ENCODE results near the gene KLK15. TPM values are rescaled to one million over a fixed set of nuclear protein-coding genes. Genes with fewer than 3 reads are reported as not detected.
A peak's percentile ranks its signal among the peaks of the same experiment; 100 is the strongest.

The KLK15 gene
- total RNA-seq, 2 experiments from 2014 or later = not detected

DNA sequence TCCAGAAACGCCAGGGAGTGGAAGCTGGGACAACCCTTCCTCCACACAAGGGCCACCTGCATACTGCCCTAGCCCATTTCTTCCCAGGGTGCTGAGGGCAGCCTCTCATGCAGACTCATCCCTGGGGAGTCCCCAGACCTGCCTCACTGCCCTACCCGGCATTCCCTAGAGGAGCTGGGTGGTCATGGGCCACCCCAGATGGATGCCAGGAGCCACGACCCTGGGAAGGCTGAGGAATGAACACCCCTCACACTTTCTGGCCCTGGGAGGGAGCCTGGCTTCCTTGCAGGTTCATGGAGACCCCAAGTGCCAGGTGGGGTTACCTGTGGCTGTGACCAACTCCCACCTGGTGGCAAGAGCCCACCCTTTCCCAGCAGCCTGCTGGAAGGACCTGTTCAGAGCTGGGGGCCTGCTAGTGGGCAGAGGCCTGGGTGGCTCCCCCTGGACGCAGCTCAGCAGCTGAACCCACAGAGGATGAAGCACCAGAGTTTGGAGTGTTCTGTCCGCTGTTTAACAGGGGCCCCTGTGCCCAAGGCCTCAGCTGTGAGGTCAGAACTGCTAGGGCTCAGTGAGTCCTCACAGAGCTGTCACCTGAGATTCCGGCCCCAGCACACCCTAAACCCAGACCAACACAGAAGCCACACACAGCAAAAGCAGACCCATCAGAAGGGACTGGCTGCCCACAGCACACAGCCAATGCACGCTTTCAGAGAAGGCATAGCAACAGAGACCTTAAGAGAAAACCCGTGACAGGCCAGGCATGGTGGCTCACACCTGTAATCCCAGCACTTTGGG is 36.5 kb downstream of the KLK15 start:
- no peak for DNase-seq
- H3K4me1 Mint-ChIP-seq (ENCODE audit: low read depth) = peaks cover 16% of the 10 kb centered on the region
- no peak overlapping the region for H3K4me3 Mint-ChIP-seq
- no peaks in the 10 kb centered on the region for H3K9me3 Mint-ChIP-seq
- H3K27me3 Mint-ChIP-seq (ENCODE audit: low read depth) = no peaks in the 10 kb centered on the region
- H3K27ac Mint-ChIP-seq = no peak overlapping the region
- intact Hi-C loops (cut with micrococcal nuclease) = no loop called here
- CTCF ChIA-PET = no interaction called here
- peaks cover 24% of the 10 kb centered on the region for H3K36me3 Mint-ChIP-seq (ENCODE audit: low read depth)

DNA sequence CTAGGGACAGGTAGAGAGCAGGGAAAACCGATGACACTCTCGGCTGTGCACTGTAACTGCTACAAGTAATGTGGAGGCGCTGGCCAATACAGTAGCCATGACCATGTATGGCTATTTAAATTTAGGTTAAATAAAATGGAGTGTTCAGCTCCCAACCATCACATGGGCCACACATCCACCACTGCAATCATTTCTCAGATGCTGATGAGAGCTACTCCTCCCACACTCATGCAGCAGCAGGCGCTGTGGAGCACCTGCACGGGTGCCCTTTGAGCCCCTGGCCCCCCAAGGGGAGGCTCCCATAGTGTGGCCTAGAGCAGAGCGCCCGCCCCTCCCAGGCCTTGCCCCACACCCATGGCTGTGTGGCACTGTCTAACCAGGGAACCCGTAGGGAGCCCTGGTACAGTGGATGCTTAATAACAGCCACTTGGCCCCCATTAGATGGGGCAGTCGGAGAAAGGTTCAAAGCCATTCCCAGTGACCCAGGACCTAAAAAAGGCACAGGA is 37.2 kb downstream of the KLK15 start:
- no peak overlapping the region for H3K27ac Mint-ChIP-seq
- no peak overlapping the region for H3K4me3 Mint-ChIP-seq
- intact Hi-C loops (cut with micrococcal nuclease) = no loop called here
- peaks cover 20% of the 10 kb centered on the region for H3K36me3 Mint-ChIP-seq (ENCODE audit: low read depth)
- no peaks in the 10 kb centered on the region for H3K27me3 Mint-ChIP-seq (ENCODE audit: low read depth)
- H3K9me3 Mint-ChIP-seq = no peaks in the 10 kb centered on the region
- CTCF ChIA-PET = no interaction called here
- DNase-seq = no peak
- peaks cover 14% of the 10 kb centered on the region for H3K4me1 Mint-ChIP-seq (ENCODE audit: low read depth)

- Mint-ChIP-seq H3K27me3 (ENCODE audit: low read depth) (no peaks in the 10 kb centered on the region), H3K9me3 (no peaks in the 10 kb centered on the region), H3K36me3 (ENCODE audit: low read depth) (peaks cover 15% of the 10 kb centered on the region), H3K27ac (peak overlapping the region; percentile 68), H3K4me1 (ENCODE audit: low read depth) (peaks cover 9% of the 10 kb centered on the region), H3K4me3 (no peak overlapping the region)
- intact Hi-C loops (cut with micrococcal nuclease) = no loop called here
- no peak for DNase-seq
- CTCF ChIA-PET = interaction anchor here (1.2 kb wide), 1 partner anchor 11 kb away, joined by 3 read pairs; no protein-coding TSS in a partner anchor
Measured at GRCh38 chr19:50795664-50796073, 37.7 kb downstream of the KLK15 start.

GRCh38 chr19:50794876-50795663 is 38.3 kb downstream of the KLK15 start:
- no peaks in the 10 kb centered on the region for H3K27me3 Mint-ChIP-seq (ENCODE audit: low read depth)
- H3K4me1 Mint-ChIP-seq (ENCODE audit: low read depth) = peaks cover 7% of the 10 kb centered on the region
- CTCF ChIA-PET = interaction anchor here (1.2 kb wide), 1 partner anchor 10 kb away, joined by 3 read pairs; no protein-coding TSS in a partner anchor
- intact Hi-C loops (cut with micrococcal nuclease) = loop anchor here (1.0 kb wide), 1 partner anchor 127 kb away; no protein-coding TSS in a partner anchor
- H3K27ac Mint-ChIP-seq = peak overlapping the region; percentile 68
- no peak for DNase-seq
- peaks cover 12% of the 10 kb centered on the region for H3K36me3 Mint-ChIP-seq (ENCODE audit: low read depth)
- H3K9me3 Mint-ChIP-seq = no peaks in the 10 kb centered on the region
- no peak overlapping the region for H3K4me3 Mint-ChIP-seq

GRCh38 chr19:50794074-50794875 is 39.1 kb downstream of the KLK15 start:
- CTCF ChIA-PET = interaction anchor here (1.2 kb wide), 2 partner anchors 10 to 16 kb away, joined by 3 read pairs; no protein-coding TSS in a partner anchor
- peaks cover 9% of the 10 kb centered on the region for H3K36me3 Mint-ChIP-seq (ENCODE audit: low read depth)
- intact Hi-C loops (cut with micrococcal nuclease) = loop anchor here (1.0 kb wide), 1 partner anchor 128 kb away; no protein-coding TSS in a partner anchor

DNA sequence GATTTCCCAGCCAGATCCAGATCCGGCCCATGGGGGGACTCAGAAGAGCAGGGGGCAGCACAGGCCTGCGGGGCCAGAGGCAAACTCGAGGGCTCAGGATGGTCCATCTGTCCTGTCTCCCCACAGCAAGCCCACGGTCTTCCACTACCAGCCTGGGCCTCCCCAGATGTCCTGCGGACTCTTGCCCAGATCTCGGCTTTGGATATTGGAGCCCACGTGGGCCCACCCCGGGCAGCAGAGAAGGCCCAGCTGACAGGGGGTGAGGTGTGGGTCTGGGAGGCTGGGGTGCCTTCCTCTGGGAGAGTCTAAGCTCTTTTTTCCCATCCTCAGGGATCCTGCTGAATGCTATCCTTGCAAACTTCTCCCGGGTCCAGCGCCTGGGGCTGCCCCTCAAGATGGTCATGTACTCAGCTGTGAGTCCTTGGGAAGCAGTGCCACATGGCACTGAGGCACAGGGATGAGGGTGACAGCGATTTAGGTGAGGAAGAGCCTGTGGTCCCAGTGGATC is 39.8 kb downstream of the KLK15 start:
- Mint-ChIP-seq H3K36me3 (ENCODE audit: low read depth) (peaks cover 9% of the 10 kb centered on the region), H3K4me3 (no peak overlapping the region), H3K27me3 (ENCODE audit: low read depth) (no peaks in the 10 kb centered on the region), H3K4me1 (ENCODE audit: low read depth) (peaks cover 6% of the 10 kb centered on the region), H3K27ac (no peak overlapping the region), H3K9me3 (no peaks in the 10 kb centered on the region)
- no peak for DNase-seq
- intact Hi-C loops (cut with micrococcal nuclease) = loop anchor here (1.0 kb wide), 1 partner anchor 129 kb away; no protein-coding TSS in a partner anchor
- CTCF ChIA-PET = interaction anchor here (1.2 kb wide), 1 partner anchor 15 kb away, joined by 3 read pairs; no protein-coding TSS in a partner anchor

More at GRCh38 chr19:50794074-50794875, 39.1 kb downstream of the KLK15 start:
- peak; percentile 56 for DNase-seq
- no peak overlapping the region for H3K4me3 Mint-ChIP-seq
- peak overlapping the region; percentile 57 for H3K27ac Mint-ChIP-seq
- H3K27me3 Mint-ChIP-seq (ENCODE audit: low read depth) = no peaks in the 10 kb centered on the region
- H3K9me3 Mint-ChIP-seq = no peaks in the 10 kb centered on the region
- H3K4me1 Mint-ChIP-seq (ENCODE audit: low read depth) = peaks cover 6% of the 10 kb centered on the region

- H3K27me3 Mint-ChIP-seq (ENCODE audit: low read depth) = no peaks in the 10 kb centered on the region
- CTCF ChIA-PET = interaction anchor here (0.7 to 1.2 kb wide), 4 partner anchors 9 to 236 kb away, joined by 3 to 4 read pairs (median 3); no protein-coding TSS in a partner anchor
- H3K4me3 Mint-ChIP-seq = no peak overlapping the region
- intact Hi-C loops (cut with micrococcal nuclease) = no loop called here
- no peak overlapping the region for H3K27ac Mint-ChIP-seq
- no peak for DNase-seq
- no peaks in the 10 kb centered on the region for H3K9me3 Mint-ChIP-seq
- H3K4me1 Mint-ChIP-seq (ENCODE audit: low read depth) = peaks cover 6% of the 10 kb centered on the region
- H3K36me3 Mint-ChIP-seq (ENCODE audit: low read depth) = peaks cover 3% of the 10 kb centered on the region
Measured at GRCh38 chr19:50792272-50793250, 40.8 kb downstream of the KLK15 start.

DNA sequence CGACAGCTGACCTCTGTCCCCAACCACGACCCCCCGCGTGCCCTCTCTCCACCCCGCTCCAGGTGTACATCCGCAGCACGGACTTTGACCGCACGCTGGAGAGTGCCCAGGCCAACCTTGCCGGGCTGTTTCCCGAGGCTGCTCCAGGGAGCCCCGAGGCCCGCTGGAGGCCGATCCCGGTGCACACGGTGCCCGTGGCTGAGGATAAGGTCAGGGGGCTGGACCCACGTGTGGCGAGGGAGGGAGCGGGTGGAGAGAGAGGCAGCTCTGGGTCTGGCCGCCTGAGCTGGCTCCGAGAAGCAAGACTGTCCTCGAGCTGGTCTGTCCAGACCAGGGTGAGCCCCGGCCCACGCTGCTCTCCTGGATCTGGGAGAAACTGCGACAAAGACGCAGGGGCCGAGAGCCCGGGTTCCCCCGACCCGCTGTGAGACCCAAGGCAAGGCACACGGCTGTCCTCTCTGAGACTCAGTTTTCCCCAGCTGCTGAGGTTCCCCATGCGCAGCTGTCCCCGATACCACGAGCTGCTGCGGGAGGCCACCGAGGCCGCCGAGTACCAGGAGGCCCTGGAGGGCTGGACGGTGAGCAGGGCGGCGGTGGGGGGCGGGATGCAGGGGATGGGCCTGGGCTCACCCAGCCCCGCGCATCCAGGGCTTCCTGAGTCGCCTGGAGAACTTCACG is 41.6 kb downstream of the KLK15 start:
- no peak overlapping the region for H3K4me3 Mint-ChIP-seq
- H3K9me3 Mint-ChIP-seq = no peaks in the 10 kb centered on the region
- intact Hi-C loops (cut with micrococcal nuclease) = no loop called here
- CTCF ChIA-PET = no interaction called here
- peaks cover 3% of the 10 kb centered on the region for H3K36me3 Mint-ChIP-seq (ENCODE audit: low read depth)
- no peak overlapping the region for H3K27ac Mint-ChIP-seq
- DNase-seq = no peak
- no peaks in the 10 kb centered on the region for H3K27me3 Mint-ChIP-seq (ENCODE audit: low read depth)
- peaks cover 6% of the 10 kb centered on the region for H3K4me1 Mint-ChIP-seq (ENCODE audit: low read depth)

- intact Hi-C loops (cut with micrococcal nuclease) = no loop called here
- CTCF ChIA-PET = no interaction called here
- no peak overlapping the region for H3K4me3 Mint-ChIP-seq
- no peaks in the 10 kb centered on the region for H3K27me3 Mint-ChIP-seq (ENCODE audit: low read depth)
- DNase-seq = no peak
- H3K27ac Mint-ChIP-seq = no peak overlapping the region
- peaks cover 6% of the 10 kb centered on the region for H3K4me1 Mint-ChIP-seq (ENCODE audit: low read depth)
- no peaks in the 10 kb centered on the region for H3K9me3 Mint-ChIP-seq
- peaks cover 3% of the 10 kb centered on the region for H3K36me3 Mint-ChIP-seq (ENCODE audit: low read depth)
Measured at GRCh38 chr19:50790922-50791467, 42.4 kb downstream of the KLK15 start.

- Mint-ChIP-seq H3K9me3 (no peaks in the 10 kb centered on the region), H3K4me3 (no peak within 1 kb of the TSS), H3K36me3 (ENCODE audit: low read depth) (no peaks in the 10 kb centered on the region), H3K27ac (no peak within 1 kb of the TSS), H3K27me3 (ENCODE audit: low read depth) (no peaks in the 10 kb centered on the region), H3K4me1 (ENCODE audit: low read depth) (peaks cover 6% of the 10 kb centered on the region)
- CTCF ChIA-PET = no interaction called here
- intact Hi-C loops (cut with micrococcal nuclease) = no loop called here
- DNase-seq = no peak
Measured at GRCh38 chr19:50790396-50790795, 43.0 kb downstream of the KLK15 start, which contains the start of gene ACP4. Gene ACP4, plus strand, starts transcription at chr19:50790415. Its CDS starts 0 bp downstream, at chr19:50790415.
